GM18867 (cell line): Measurements from ENCODE around the gene RHAG.
"Not testable (repeated sequence)": the region's sequence is repeated elsewhere in the genome, so short reads cannot be mapped to it uniquely, and the experiment has no call there.

Experiments used
- ATAC-seq: cut with Tn5 transposase; IDR thresholded peaks from one replicate; pipeline ENCODE4 v1.9.1; 2021; ENCODE audit warnings: mild to moderate bottlenecking, moderate library complexity; ENCODE audit not compliant: unreplicated experiment

RHAG gene

GRCh38 chr6:49636713-49637349 is at the start of gene RHAG:
Gene RHAG, minus strand, starts transcription at chr6:49636839. Its CDS starts 27 bp downstream, at chr6:49636812.
- no peak for ATAC-seq

GRCh38 chr6:49676671-49677281 is 40.1 kb upstream of the RHAG start:
- ATAC-seq: no peak

GRCh38 chr6:49675816-49676215 is 39.2 kb upstream of the RHAG start:
- no peak for ATAC-seq

GRCh38 chr6:49668083-49668511 is 31.5 kb upstream of the RHAG start:
- ATAC-seq: no peak

GRCh38 chr6:49666930-49667757 is 30.5 kb upstream of the RHAG start:
- no peak for ATAC-seq

GRCh38 chr6:49666480-49666879 is 29.8 kb upstream of the RHAG start:
- ATAC-seq: no peak

- no peak for ATAC-seq
Measured at GRCh38 chr6:49664817-49665216, 28.2 kb upstream of the RHAG start.

GRCh38 chr6:49664054-49664453 is 27.4 kb upstream of the RHAG start:
- ATAC-seq: not testable (repeated sequence)

GRCh38 chr6:49662892-49663261 is 26.2 kb upstream of the RHAG start:
- no peak for ATAC-seq

GRCh38 chr6:49662231-49662891 is 25.7 kb upstream of the RHAG start:
- ATAC-seq: no peak

GRCh38 chr6:49653942-49654341 is 17.3 kb upstream of the RHAG start:
- ATAC-seq: no peak

GRCh38 chr6:49653438-49653837 is 16.8 kb upstream of the RHAG start:
- no peak for ATAC-seq

- no peak for ATAC-seq
Measured at GRCh38 chr6:49651239-49651638, 14.6 kb upstream of the RHAG start.

GRCh38 chr6:49649988-49650387 is 13.3 kb upstream of the RHAG start:
- ATAC-seq: no peak

- no peak for ATAC-seq
Measured at GRCh38 chr6:49648036-49648435, 11.4 kb upstream of the RHAG start.

- ATAC-seq: no peak
Measured at GRCh38 chr6:49647476-49647875, 10.8 kb upstream of the RHAG start.

GRCh38 chr6:49646942-49647341 is 10.3 kb upstream of the RHAG start:
- no peak for ATAC-seq

GRCh38 chr6:49646130-49646824 is 9.6 kb upstream of the RHAG start:
- no peak for ATAC-seq

GRCh38 chr6:49645139-49645538 is 8.5 kb upstream of the RHAG start:
- no peak for ATAC-seq

GRCh38 chr6:49639177-49639817 is 2.7 kb upstream of the RHAG start:
- no peak for ATAC-seq
